Cerebellar cortex (tissue), 1 donor: ENCODE measurements around the gene BCL2L11.

Experiments used
- DNase-seq: peaks from one replicate; pipeline ENCODE4 v3.0.0-alpha.2; 2015; ENCODE audit warnings: low spot score

BCL2L11 gene

DNA sequence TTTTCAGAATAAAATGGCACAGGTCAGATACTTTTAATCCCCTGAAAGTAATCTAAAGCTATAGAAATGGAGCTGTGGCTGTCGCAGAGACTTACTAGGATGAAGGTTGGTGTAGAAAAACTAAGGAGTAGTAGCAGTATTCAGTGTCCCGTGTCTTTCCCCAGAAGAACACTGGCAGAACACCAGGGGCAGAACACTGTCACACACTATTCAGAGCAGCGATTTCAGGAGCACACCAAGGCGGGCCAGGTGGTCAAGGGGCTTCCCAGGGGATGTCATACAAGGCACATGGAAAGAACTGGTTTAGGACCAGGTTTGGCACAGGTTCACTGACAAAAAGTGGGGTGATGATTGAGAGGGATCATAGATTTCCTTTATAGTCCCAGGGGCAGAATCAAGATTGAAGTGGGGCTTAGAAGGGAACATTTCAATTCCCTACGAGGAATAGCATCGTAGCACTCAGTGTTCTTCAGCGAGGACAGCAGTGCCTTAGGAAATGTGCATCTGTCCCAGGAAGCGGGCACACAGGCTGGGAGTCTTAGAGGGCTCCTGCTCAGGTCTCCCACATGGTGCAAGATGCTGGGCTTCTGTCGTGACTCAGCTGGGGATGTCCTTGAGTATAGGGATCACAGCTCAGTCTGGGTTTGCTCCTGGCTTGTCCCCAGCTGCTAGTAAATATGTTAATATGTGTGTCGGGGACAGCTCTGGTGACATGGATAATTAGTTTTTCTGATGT lies 22.6 kb downstream of the BCL2L11 start:
- no peak for DNase-seq

DNA sequence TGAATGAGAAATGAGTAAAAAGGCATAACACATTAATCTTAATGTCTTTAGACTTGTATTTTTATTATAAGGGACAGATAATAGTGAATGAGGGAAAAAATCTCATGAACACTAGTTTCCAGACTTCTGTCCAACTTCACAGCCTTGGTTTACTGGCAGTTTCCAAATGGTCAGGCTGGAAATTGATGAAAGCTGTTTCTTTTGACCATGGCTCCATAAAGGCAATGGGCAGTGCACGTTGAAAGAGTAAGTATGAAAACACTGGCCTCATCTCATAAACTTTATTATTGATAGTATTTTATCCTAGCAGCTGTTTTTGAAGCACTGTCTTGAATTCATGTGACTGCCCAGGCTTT lies 23.1 kb downstream of the BCL2L11 start:
- DNase-seq, result no peak

DNA sequence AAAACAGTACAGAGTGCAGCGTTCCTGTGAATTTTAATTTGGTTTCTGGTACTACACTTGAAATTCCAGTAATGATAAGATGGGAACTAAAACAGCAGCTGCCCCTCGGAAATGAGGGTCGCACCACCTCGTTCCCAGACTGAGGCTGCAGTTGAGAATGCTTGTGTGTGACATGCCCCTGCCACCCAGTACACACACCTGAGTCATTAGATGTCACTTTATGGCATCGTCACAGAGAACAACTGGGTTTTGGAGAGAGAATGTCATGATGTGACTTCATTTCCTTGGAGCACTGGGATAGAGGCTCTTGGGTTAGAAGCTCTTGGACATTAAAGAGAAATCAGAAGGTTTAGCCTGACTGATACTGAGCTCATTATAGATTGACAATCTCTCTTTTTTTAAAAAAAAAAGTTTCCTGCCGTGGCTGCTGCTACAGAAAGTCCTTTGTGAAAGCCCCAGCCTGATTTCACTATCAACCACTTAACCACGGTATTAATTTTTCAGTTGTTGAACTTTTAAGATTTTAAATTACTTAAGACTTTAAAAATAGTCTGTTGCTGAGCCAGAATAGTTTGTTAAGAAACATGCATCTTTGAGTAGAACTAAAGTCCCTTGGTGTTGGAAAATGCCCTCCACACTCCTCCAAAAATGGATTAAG lies 24.5 kb downstream of the BCL2L11 start:
- no peak for DNase-seq

DNA sequence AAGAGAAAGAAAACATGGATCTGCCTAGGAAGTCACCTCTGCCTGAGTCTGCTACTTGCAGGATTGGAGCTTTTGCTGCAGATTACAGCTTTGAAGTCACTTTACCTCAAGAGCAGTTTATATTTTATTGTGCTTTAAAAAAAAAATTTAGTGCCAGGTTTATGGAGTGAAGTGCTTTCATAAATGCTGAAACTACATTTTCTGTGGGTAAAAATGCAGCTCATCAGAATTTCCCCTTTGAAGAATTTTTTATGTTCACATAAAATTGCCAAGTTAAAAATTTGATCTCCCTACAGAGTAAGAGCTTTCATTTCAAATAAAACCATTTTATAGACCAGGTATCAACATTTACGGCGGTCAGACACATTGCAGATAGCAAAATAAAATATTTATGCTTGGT lies 25.2 kb downstream of the BCL2L11 start:
- no peak for DNase-seq

DNA sequence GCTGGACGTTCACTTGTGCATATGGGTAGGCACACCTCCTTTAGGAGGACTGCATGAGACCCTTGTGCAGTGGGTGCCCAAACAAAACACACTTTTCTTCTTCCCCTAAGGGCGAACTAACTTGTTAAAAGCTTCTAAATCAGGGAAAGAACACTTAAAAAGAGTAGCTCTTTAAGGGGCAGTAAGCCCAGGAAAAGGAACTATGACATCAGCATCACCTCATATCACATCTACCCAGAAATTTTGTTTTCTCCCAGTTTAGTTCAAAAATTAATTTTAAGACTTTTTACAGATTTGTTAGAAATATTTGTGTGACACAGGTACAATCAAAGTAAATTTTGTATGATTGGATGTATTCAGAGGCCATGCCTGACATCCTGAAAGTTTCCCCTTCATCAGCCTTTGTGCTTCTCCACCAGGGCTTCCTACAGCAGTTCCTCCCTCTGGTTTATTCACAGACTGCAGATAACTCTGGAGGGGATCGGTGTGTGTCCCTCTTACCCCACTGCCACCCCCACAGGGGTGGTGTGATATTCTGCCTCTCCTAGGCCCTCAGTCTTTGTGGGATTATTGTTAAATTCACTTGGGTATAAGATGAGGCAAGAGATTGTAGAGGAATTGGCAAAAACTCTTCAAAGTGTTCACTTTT lies 27.6 kb downstream of the BCL2L11 start:
- no peak for DNase-seq

DNA sequence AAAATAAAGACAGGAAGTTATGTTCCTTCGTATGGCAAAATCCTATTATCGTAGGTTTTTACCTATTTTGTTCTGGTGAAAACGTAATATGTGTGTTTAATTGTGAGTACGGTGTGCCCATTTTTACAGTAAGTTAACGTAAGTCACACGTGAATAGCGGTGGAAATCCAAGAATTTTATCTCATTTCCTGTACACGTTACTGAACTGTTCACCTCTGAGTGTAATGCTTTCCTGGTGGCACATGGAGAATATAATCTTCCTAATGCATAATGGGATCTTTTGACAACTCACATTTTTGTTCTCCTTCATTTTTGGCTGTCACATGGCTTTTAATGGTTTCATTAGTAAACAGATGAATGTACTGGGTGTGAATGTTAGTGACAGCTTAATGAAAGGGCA lies 28.2 kb downstream of the BCL2L11 start:
- DNase-seq, result no peak

DNA sequence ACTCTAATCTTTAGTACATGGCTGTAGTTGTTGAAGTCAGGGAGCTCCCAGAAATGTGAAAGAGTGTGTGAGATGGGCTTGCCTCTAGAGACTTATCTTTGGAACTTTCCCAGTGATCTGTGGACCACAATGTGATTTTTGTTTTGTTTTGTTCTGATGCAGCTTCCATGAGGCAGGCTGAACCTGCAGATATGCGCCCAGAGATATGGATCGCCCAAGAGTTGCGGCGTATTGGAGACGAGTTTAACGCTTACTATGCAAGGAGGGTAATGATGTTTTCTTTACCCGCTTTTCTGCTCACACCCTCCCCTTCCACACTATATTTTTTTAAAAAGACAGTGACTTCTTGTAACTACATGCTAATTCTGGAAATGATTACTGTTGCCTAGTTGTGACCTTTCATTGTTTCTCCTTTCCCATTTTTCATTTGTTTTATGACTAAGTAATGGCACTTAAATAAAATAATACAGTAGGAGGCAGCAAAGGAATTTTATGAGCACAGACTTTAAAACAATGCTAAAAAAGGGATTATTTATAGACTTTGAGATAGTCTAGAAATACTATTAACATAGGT lies 29.3 kb downstream of the BCL2L11 start:
- DNase-seq, result no peak

DNA sequence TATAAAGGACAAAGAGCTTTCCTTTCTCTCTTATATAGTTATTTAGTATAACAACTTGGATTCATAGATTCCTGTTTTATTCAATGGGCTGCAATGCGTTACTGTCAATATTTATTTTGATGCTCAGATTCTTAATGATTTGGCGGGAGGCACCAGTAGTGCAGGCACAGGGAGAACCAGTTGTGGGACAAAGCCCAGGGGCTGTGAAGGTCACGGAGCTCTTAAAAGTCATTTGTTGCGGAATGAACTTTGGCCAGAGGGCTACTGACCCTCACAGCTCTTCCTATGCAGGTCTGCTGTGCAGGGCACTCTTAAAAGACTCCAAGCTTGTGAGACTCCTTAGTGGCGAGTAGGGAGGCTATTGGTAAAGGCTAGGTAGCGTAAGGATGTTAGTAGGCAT lies 34.0 kb downstream of the BCL2L11 start:
- DNase-seq, result no peak

DNA sequence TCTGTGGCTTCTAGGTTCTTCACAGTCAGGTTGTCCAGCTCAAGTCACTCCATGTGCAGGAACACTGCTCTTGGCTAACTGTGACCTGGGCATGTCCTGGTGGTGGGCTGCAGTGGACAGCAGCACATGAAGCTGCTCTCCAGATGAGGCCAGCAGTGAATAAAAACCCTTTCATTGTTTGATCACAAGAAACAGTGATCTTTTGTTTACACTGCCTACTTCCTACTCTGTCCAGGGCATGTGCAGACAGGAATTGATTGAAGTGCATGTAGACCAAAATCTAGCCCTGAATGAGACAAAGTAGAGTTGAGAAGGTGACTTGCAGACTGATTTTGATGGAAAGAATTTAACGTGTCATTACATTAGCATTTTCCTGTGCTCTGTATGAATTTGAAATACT lies 34.9 kb downstream of the BCL2L11 start:
- no peak for DNase-seq

DNA sequence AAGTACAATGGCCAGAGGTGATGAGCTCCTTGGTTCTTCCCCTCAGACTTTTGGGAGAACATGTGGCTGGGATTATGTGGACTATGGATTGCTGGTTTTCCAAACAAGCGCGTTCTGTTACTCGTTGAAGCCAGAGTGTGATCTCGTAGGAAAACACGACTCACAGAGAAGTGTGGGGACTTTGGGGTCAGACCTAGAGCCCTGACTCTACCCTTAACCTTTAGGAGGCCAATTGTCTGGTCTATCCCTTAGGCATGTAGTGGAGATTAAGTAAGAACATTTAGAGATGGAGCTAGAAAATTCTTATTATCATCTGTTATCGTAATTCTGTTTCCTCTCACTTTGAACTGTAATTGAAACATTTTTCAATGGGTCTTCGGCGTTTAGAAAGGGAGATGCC lies 35.8 kb downstream of the BCL2L11 start:
- no peak for DNase-seq

DNA sequence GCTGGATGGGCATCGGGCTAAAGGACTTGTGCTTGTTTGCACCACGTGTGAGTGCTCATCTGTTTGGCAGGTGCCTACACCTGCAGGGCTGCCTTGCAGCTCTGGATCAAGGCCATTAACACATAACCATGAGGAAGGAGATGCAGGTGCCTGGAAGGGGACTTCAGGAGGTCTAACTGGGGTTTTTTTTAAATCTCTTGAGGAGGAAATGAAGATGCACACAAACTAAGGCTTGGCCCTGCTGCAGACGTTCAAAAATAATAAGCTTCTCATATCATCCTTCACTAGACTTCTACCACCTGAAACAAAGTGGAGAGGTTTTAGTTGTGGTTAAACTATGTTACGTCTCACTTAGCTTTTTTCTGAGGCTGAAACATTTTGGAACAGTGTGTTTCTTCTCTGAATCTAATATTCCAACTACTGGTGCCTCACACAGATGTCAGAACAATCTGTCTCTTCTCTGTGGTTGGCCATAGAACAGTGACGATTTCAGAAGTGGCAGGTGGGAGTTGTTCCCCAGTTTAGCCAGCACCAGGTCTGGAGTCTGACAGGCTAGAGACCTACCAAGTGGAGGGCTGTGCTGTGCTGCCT lies 36.5 kb downstream of the BCL2L11 start:
- DNase-seq, result no peak

DNA sequence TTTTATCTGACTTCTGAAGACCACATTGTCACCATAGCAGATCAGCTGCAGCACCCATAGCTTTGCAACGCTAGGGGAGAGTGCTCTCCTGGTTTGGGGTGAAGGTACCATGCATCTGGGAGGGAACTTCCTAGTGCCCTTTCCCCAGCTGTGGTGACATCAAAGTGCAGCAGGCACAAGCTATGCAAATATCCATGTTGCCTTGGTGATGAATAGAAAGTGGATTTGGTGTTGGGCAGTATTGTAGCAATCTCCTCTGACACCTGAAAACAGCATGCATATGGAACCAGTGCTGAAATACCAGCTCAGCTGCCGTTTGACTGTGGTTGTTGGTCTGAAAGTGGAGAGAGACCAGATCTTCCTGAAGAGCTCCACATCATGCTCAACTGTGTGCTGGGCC lies 37.1 kb downstream of the BCL2L11 start:
- DNase-seq, result no peak

DNA sequence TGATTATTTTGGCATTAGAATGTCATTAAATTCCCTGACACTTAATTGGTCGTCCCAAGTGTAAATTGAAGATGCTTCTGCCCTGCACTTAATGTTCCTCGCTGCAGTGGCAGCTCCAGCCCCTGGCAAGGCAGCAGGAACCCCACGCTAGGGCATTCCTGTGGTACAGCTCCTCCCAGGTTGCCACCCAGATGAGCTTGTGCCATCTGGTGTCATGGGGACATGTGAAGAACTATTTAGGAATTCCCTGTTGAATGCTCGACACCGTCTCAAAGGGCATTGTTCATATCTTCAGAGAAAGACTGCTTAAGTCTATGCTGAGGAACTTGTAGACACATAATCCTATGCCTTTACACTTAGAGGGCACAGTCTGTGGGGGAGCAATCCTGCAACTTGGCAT lies 38.9 kb downstream of the BCL2L11 start:
- no peak for DNase-seq

DNA sequence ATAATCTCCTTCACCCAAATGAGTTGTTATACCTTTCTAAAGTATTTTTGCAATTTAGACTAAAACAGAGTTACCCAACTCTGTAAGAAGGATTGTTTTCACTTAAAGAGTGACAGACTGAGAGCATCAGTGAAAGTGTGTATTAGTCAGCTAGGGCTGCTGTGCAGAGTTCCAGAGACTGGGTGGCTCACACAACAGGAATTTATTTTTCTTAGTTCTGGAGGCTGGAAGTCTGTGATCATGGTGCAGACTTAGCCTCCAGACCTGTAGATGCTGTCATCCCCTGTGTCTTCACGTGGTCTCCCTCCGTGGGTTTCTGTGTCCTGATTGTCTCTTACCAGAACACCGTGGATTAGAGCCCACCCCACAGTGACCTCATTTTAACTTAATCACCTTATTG lies 40.0 kb downstream of the BCL2L11 start:
- DNase-seq, result no peak

DNA sequence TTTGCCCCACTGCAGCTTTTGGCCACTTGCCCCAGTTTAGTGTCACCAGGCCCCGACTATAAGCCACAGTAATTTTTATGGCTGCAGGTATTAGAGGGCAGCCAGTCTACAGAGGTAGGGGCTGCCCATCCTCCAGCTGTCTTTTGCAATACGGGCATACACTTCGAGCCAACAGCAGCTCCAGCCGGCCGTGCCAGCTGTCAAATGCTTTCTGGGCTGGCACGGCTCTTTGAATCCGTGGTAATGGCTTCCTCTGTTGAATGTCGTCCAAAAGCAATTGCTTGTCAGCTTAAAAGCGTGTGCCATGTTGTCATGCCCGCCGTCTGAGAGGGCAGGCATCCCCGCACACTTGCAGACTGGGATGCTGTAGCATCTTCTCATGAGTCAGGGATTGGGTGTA lies 41.3 kb downstream of the BCL2L11 start:
- no peak for DNase-seq

DNA sequence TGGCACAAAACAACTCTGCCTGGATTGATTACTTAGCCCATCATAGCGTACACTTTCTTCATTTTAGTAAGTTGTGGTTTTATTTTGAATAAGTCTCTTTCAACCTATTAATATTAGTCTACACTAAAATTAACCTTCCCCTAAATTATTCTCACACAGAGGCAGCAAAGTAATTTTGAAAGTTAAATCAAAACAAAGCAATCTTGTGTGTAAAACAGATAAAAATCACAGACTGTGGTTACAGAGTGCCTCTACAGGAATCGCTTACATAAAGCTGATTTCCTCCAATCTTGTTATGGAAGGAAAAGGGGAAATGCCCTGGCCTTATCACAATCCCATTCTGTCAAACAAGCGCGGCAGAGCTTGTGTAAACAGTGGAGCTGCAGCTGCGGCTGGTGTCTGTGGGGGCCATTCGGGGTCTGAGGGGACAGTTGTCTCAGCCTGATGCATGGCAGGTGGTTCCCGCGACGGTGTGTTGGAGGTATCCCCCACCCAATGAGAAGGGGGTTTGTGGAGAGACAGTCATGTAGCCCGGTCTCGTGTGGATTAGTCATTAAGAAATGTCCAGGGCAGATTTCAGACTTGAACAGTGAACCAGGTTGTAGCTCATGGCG lies 42.1 kb downstream of the BCL2L11 start:
- no peak for DNase-seq

DNA sequence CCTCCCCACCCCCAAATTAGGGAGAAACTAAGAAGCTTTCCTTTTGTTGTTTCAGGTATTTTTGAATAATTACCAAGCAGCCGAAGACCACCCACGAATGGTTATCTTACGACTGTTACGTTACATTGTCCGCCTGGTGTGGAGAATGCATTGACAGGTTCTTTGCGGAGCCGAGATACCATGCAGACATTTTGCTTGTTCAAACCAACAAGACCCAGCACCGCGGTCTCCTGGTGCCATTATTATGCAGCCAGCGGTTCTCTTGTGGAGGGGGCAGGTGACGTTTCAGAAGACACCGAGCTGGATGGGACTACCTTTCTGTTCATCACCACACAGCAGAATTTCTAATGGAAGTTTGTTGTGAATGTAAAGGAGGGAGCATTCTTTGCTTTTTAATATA lies 43.4 kb downstream of the BCL2L11 start:
- no peak for DNase-seq

DNA sequence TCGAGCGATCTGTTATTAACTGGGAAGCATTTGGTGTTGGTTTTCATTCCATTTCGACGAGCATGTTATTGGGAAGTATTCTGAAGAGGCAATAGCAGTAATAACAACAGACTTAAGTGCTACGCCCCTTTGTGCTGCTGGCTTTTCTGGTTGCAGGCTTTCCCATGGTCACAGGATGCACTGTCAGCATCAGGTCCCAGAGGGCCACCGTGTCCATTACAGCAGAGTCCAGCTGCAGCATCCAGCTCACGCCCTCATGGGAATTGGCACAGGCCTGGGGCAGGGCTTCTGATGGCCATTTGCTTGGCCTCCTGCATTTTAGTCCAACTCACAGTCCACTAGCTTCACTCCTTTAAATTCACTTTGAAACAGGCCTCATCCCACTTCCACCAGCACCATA lies 44.4 kb downstream of the BCL2L11 start:
- DNase-seq, result no peak

DNA sequence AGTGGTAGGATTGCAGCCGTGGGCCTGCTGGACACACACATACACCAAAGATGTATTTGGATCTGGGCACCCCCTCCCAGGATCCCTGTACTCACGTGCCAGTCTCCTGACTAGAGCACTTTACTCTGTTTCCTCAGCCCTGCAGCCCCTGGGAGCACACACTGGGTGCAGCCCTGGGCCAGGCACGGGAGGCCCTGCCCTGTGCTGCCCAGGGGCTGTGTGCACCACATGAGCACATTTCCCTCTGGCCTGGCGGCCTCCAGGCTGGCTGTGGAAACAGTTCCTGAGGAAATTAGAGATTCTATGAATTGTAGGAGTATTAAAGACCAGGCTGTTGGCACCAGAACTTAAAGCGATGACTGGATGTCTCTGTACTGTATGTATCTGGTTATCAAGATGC lies 45.4 kb downstream of the BCL2L11 start:
- no peak for DNase-seq

DNA sequence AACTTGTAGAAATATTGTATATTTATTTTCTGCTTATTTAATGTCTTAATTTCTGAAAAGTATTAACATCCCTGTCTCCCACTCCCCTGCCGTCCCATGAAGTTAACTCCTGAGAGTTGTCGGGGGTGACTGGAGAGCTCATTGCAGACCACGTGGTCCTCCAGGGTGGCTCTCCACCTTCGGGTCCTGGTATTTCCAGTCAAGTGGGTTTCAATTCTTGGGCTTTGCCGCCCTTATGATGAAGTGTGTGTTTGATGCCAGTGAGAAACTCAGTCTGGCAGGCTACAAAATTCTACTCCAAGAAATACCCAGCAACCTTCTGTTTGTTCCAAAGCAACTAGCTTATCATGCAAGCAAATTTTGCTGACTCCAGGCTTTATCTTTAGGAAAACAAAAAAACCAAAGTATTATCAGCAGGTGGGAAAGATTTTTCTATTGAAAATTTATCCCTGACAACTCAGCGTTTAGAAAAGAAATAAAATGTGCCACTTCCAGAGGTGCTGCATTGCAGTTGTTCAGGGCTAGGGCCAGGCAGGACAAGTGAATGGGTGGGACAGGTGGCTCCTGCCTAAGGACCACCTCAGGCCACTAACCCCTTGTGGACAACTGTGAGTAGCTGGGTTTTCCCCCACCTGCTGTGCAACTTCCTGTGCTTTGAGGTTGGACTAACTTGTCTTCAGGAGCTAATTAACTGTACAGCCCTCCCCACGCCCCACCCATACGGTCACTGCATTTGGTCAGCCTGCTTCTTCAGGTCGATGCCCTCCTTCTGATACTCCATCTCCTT lies 46.6 kb downstream of the BCL2L11 start:
- no peak for DNase-seq

DNA sequence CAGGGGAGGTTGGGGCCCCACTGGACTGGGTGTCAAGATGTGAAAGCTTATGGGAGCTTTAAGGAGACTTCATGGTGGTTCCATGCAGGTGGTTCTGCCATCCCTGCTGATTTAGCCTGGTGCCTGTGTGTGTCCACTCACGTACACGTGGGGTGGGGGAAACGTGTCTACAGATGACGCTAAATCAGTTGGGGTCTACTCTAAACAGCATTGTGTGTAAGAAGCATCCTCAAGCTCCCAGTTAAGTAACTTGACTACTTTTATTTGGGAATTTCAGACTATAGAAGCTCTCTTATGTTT lies 47.1 kb downstream of the BCL2L11 start:
- DNase-seq, result no peak
